Measurements from ENCODE around the gene ANKS1B.

GRCh38 chr12:99436584-99436983 is 548.2 kb downstream of the ANKS1B start:
- TF ChIP-seq CTCF (IDR thresholded peaks at IDR 0.05; ENCODE audit: low read length) (no peak), EZH2 (IDR thresholded peaks at IDR 0.05; ENCODE audit: borderline replicate concordance, low read length) (no peak)

All from OCI-LY1 (cell line).